Neural cell (in vitro differentiated cells): ENCODE results near the gene NCBP3. TPM values are rescaled to one million over a fixed set of nuclear protein-coding genes. Genes with fewer than 3 reads are reported as not detected.

Source experiments
- H2AFZ ChIP-seq: fragments of 200-600, 300-800 bp; sonication (generic), shearing (Covaris generic); 2 replicates; pipeline ENCODE4 v1.6.0; 2014; ENCODE audit warnings: low read depth, mild to moderate bottlenecking, antibody characterized with exemption, low read length, moderate library complexity
- H3F3A ChIP-seq: fragments of 200-600 bp; shearing (Covaris generic); 2 replicates; pipeline ENCODE4 v1.6.1; 2016; ENCODE audit warnings: mild to moderate bottlenecking, moderate library complexity, mixed read lengths, antibody characterized with exemption, low read length; ENCODE audit not compliant: insufficient read depth, poor library complexity, severe bottlenecking
- H3K27ac ChIP-seq: fragments of 200-600, 300-800 bp; sonication (generic), shearing (Covaris generic); 2 replicates; pipeline ENCODE4 v1.5.1; 2014; ENCODE audit warnings: mild to moderate bottlenecking, low read length, moderate library complexity
- H3K27me3 ChIP-seq: fragments of 300-800, 200-600 bp; sonication (generic), shearing (Covaris generic); 2 replicates; pipeline ENCODE4 v1.6.0; 2014; ENCODE audit warnings: mild to moderate bottlenecking, low read depth, low read length, moderate library complexity; ENCODE audit not compliant: insufficient read depth
- H3K36me3 ChIP-seq: fragments of 300-800, 200-600 bp; sonication (generic), shearing (Covaris generic); 2 replicates; pipeline ENCODE4 v1.5.1; 2014; ENCODE audit warnings: mild to moderate bottlenecking, antibody characterized with exemption, low read length, moderate library complexity; ENCODE audit not compliant: insufficient read depth
- H3K4me2 ChIP-seq: fragments of 300-800, 200-600 bp; sonication (generic), shearing (Covaris generic); 2 replicates; pipeline ENCODE4 v1.6.0; 2014; ENCODE audit warnings: mild to moderate bottlenecking, low read length
- H3K4me3 ChIP-seq: fragments of 300-800, 200-600 bp; sonication (generic), shearing (Covaris generic); 2 replicates; pipeline ENCODE4 v1.5.1; 2014; ENCODE audit warnings: mild to moderate bottlenecking, low read length, moderate library complexity
- H3K79me2 ChIP-seq: fragments of 200-600 bp; shearing (Covaris generic); replicated peaks from 2 replicates; pipeline ENCODE4 v1.6.0; 2014; ENCODE audit warnings: mild to moderate bottlenecking, low read length, moderate library complexity; ENCODE audit not compliant: insufficient read depth
- H3K9ac ChIP-seq: fragments of 300-800, 200-600 bp; sonication (generic), shearing (Covaris generic); 2 replicates; pipeline ENCODE4 v1.6.1; 2016; ENCODE audit warnings: mild to moderate bottlenecking, low read length, mixed read lengths
- H3K9me2 ChIP-seq: fragments of 200-600 bp; shearing (Covaris generic); 2 replicates; pipeline ENCODE4 v1.6.1; 2016; ENCODE audit warnings: mild to moderate bottlenecking, low read length, mixed read lengths; ENCODE audit not compliant: insufficient read depth
- H3K9me3 ChIP-seq: fragments of 200-600, 300-800 bp; sonication (generic), shearing (Covaris generic); 2 replicates; pipeline ENCODE4 v1.6.1; 2016; ENCODE audit warnings: mild to moderate bottlenecking, mixed run types, low read length, moderate library complexity, mixed read lengths
- H4K20me1 ChIP-seq: fragments of 200-600 bp; shearing (Covaris generic); 2 replicates; pipeline ENCODE4 v1.6.1; 2016; ENCODE audit warnings: mild to moderate bottlenecking, mixed run types; ENCODE audit not compliant: insufficient read depth
- CTCF ChIP-seq: fragments of 450-650 bp; IDR thresholded peaks from 2 replicates; pipeline ENCODE4 v1.5.1; 2014; ENCODE audit warnings: antibody characterized with exemption, mild to moderate bottlenecking, moderate library complexity; ENCODE audit not compliant: poor library complexity, severe bottlenecking
- EP300 ChIP-seq: fragments of 450-650 bp; conservative IDR thresholded peaks from 2 replicates; pipeline ENCODE4 v1.6.1; 2014; ENCODE audit warnings: antibody characterized with exemption, mild to moderate bottlenecking, moderate library complexity; ENCODE audit not compliant: poor library complexity, severe bottlenecking
- EZH2 ChIP-seq: fragments of 200-600, 300-800 bp; shearing (Covaris generic), sonication (generic); IDR thresholded peaks from 2 replicates; pipeline ENCODE4 v1.6.1; 2014; ENCODE audit warnings: antibody characterized with exemption, low read length, borderline replicate concordance, mild to moderate bottlenecking; ENCODE audit not compliant: insufficient read depth, poor library complexity, severe bottlenecking
- MXI1 ChIP-seq: fragments of 450-650 bp; conservative IDR thresholded peaks from 2 replicates; pipeline ENCODE4 v1.6.1; 2014; ENCODE audit warnings: antibody characterized with exemption, mild to moderate bottlenecking; ENCODE audit not compliant: poor library complexity, severe bottlenecking
- POLR2AphosphoS5 ChIP-seq: IDR thresholded peaks from 2 replicates; pipeline ENCODE4 v1.6.1; 2012
- RAD21 ChIP-seq: fragments of 450-650 bp; conservative IDR thresholded peaks from 2 replicates; pipeline ENCODE4 v1.6.1; 2014; ENCODE audit warnings: antibody characterized with exemption, mild to moderate bottlenecking, moderate library complexity
- REST ChIP-seq: IDR thresholded peaks from 2 replicates; pipeline ENCODE4 v1.6.1; 2012; ENCODE audit warnings: borderline replicate concordance
- SMC3 ChIP-seq: fragments of 450-650 bp; conservative IDR thresholded peaks from 2 replicates; pipeline ENCODE4 v1.6.1; 2014; ENCODE audit warnings: antibody characterized with exemption, mild to moderate bottlenecking, moderate library complexity; ENCODE audit not compliant: poor library complexity
- TAF1 ChIP-seq: IDR thresholded peaks from 2 replicates; pipeline ENCODE4 v1.6.1; 2012; ENCODE audit warnings: low read depth
- polyA plus RNA-seq: library from polyadenylated mRNA; depleted of rRNA; stranded (reverse); fragments of >200 nt; gene quantifications from 2 replicates; pipeline ENCODE4 v1.2.3, GENCODE V29; 2014

Gene NCBP3
- polyA plus RNA-seq, 1 donor from 2014 or later: 132 TPM

DNA sequence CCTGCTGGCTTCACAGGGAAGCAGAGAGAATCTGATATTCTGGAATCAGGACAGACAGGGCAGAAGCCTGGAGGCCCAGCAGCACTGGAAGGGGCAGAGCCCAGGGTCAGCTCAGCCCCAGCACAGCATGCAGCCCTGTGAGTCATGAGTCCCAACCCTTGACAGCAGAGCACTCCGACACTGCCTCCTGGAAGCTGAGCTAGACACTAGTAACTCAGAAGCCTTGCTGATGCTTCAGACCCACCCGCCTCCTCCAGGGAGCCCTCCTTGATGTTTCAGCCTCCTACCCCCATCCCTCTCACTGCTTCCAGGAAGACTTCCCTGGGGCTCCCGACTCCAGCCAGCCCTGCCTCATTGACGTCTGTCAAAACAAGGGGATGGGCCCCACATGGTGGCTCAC, 39.9 kb upstream of the NCBP3 start:
- TF ChIP-seq POLR2AphosphoS5 (no peak), SMC3 (no peak), TAF1 (no peak), REST (no peak)
- Histone ChIP-seq H3K36me3 (no peaks in the 10 kb centered on the region), H3K9ac (no peak overlapping the region), H3K4me3 (no peak overlapping the region), H3K79me2 (no peaks in the 10 kb centered on the region), H3K4me2 (no peak overlapping the region), H3K27ac (no peak overlapping the region), H4K20me1 (no peaks in the 10 kb centered on the region), H2AFZ (no peak overlapping the region), H3K9me3 (no peaks in the 10 kb centered on the region), H3F3A (no peaks in the 10 kb centered on the region), H3K9me2 (no peaks in the 10 kb centered on the region), H3K27me3 (no peaks in the 10 kb centered on the region)

GRCh38 chr17:3885271-3885670, 39.2 kb upstream of the NCBP3 start:
- Histone ChIP-seq H3K4me2 (no peak overlapping the region), H3K36me3 (no peaks in the 10 kb centered on the region), H3K9me3 (no peaks in the 10 kb centered on the region), H3K9me2 (no peaks in the 10 kb centered on the region), H3K4me3 (no peak overlapping the region), H3F3A (no peaks in the 10 kb centered on the region), H3K9ac (no peak overlapping the region), H3K27ac (no peak overlapping the region), H3K27me3 (no peaks in the 10 kb centered on the region), H3K79me2 (no peaks in the 10 kb centered on the region), H2AFZ (no peak overlapping the region), H4K20me1 (no peaks in the 10 kb centered on the region)
- TF ChIP-seq SMC3 (no peak), REST (no peak), TAF1 (no peak), EP300 (no peak), CTCF (no peak), MXI1 (no peak), POLR2AphosphoS5 (no peak), EZH2 (no peak), RAD21 (no peak)
